ENCODE measurements around the gene TIMP2. TPM values are rescaled to one million over a fixed set of nuclear protein-coding genes. Genes with fewer than 3 reads are reported as not detected.

Gene TIMP2
- polyA plus RNA-seq, 2 of the 4 experiments (the other 2 are of a cell fraction), result 68.1 to 166 TPM

- FAIRE-seq, result no peak
Measured at GRCh38 chr17:78844301-78845005, 80.7 kb downstream of the TIMP2 start.

GRCh38 chr17:78842881-78843565 is 82.2 kb downstream of the TIMP2 start:
- ChIA-PET POLR2A (interaction anchor here (1.0 kb wide), 1 partner anchor 346 kb away, joined by 3 read pairs; no protein-coding TSS in a partner anchor), CTCF (interaction anchor here (0.6 to 3.4 kb wide), 13 partner anchors 10 to 561 kb away, joined by 3 to 17 read pairs (median 4); no protein-coding TSS in a partner anchor)
- 54% methylated on average over 10 of the region's 10 CpGs for WGBS (ENCODE audit: missing lambda C conversion rate)
- no peak for FAIRE-seq
- Histone ChIP-seq H3K4me3 (no peak overlapping the region), H3K4me1 (peaks cover 22% of the 10 kb centered on the region), H3K9me3 (no peaks in the 10 kb centered on the region), H3K4me2 (no peak overlapping the region), H3K27ac (no peak overlapping the region)
- peak; percentile 39; the same call in 2 of the 3 replicates for TF ChIP-seq SMC3 (IDR thresholded peaks at IDR 0.05)
- no peak for TF ChIP-seq NPAS2 (CRISPR knock-in tag; IDR thresholded peaks at IDR 0.05; ENCODE audit: borderline replicate concordance)
- TF ChIP-seq CTCF (IDR thresholded peaks at IDR 0.05), result peak; percentile 54
- TF ChIP-seq EHMT2 (IDR thresholded peaks at IDR 0.05; ENCODE audit: low read depth), result no peak
- peak in 1 of 2 experiments; percentile 55; a peak in 2 of 5 replicates for TF ChIP-seq RAD21 (conservative IDR thresholded peaks at IDR 0.05 in 1 of 2, IDR thresholded peaks at IDR 0.05 in 1 of 2)
- 0 out of 2 replicates have a peak, but pooled peaks have one; percentile 18 for TF ChIP-seq MAX (IDR thresholded peaks at IDR 0.05)
- no peak for TF ChIP-seq HDAC2 (IDR thresholded peaks at IDR 0.05)
- peak in 1 of 2 experiments; percentile 19; a peak in 3 of 6 replicates for ATAC-seq
- peak; percentile 84 to 86 for DNase-seq (ENCODE audit: low read depth in 1 of 2, low spot score in 1 of 2)

More at GRCh38 chr17:78844301-78845005, 80.7 kb downstream of the TIMP2 start:
- TF ChIP-seq RCOR1 (IDR thresholded peaks at IDR 0.05; ENCODE audit: low read depth, low read length), result no peak
- no peak for TF ChIP-seq HDAC2 (IDR thresholded peaks at IDR 0.05)
- TF ChIP-seq KDM5A (IDR thresholded peaks at IDR 0.05), result no peak
- TF ChIP-seq KDM1A (IDR thresholded peaks at IDR 0.05; ENCODE audit: low read depth), result no peak
- TF ChIP-seq TFCP2L1 (CRISPR knock-in tag; IDR thresholded peaks at IDR 0.05), result no peak
- TF ChIP-seq FOSB (CRISPR knock-in tag; IDR thresholded peaks at IDR 0.05), result no peak
- no peak for TF ChIP-seq JUN (IDR thresholded peaks at IDR 0.05)
- TF ChIP-seq PHF8 (IDR thresholded peaks at IDR 0.05; ENCODE audit: borderline replicate concordance, low read depth), result no peak
- TF ChIP-seq ZNF302 (CRISPR knock-in tag; IDR thresholded peaks at IDR 0.05), result no peak
- TF ChIP-seq RNF2 (IDR thresholded peaks at IDR 0.05; ENCODE audit: borderline replicate concordance, low read depth), result no peak
- TF ChIP-seq USF2 (IDR thresholded peaks at IDR 0.05), result no peak
- TF ChIP-seq ATOH8 (CRISPR knock-in tag; IDR thresholded peaks at IDR 0.05; ENCODE audit: low read depth), result no peak
- TF ChIP-seq HOXA7 (CRISPR knock-in tag; IDR thresholded peaks at IDR 0.05), result no peak
- no peak for TF ChIP-seq ESRRA (IDR thresholded peaks at IDR 0.05; ENCODE audit: borderline replicate concordance, low read length)
- TF ChIP-seq GATA3 (IDR thresholded peaks at IDR 0.05; ENCODE audit: borderline replicate concordance), result no peak
- TF ChIP-seq ZC3H11A (IDR thresholded peaks at IDR 0.05), result no peak
- TF ChIP-seq SREBF2 (IDR thresholded peaks at IDR 0.05), result no peak
- no peak for ATAC-seq
- 0 out of 6 replicates have a peak overlapping the region, but pooled peaks of 1 of the 2 experiments have one; percentile 2 for H3K27ac ChIP-seq
- H3K4me2 ChIP-seq, result no peak overlapping the region
- H3K4me1 ChIP-seq, result peaks cover 10% of the 10 kb centered on the region
- ChIA-PET CTCF (interaction anchor here (0.7 to 3.4 kb wide), 10 partner anchors 8 to 127 kb away, joined by 3 to 17 read pairs (median 4); no protein-coding TSS in a partner anchor), POLR2A (interaction anchor here (0.6 kb wide), 2 partner anchors 18 to 46 kb away, joined by 3 to 5 read pairs; no protein-coding TSS in a partner anchor)
- no peaks in the 10 kb centered on the region for H3K9me3 ChIP-seq
- no peak overlapping the region for H3K4me3 ChIP-seq
- no peak for DNase-seq (ENCODE audit: low read depth in 1 of 2, low spot score in 1 of 2)
- WGBS (ENCODE audit: missing lambda C conversion rate), result 71% methylated on average over 9 of the region's 9 CpGs
